Smooth muscle cell of trachea (primary cell): Measurements from ENCODE around the gene EEF1AKMT1. TPM values are rescaled to one million over a fixed set of nuclear protein-coding genes. Genes with fewer than 3 reads are reported as not detected.

ENCODE experiments used
- total RNA-seq: library from RNA; depleted of rRNA; stranded (reverse); fragments of >200 nt; gene quantifications from 2 replicates; pipeline ENCODE4 v1.2.1, GENCODE V29; 2014

Gene EEF1AKMT1, protein sequence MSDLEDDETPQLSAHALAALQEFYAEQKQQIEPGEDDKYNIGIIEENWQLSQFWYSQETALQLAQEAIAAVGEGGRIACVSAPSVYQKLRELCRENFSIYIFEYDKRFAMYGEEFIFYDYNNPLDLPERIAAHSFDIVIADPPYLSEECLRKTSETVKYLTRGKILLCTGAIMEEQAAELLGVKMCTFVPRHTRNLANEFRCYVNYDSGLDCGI
- 12.4 and 13.4 TPM in 2 replicates for total RNA-seq

DNA sequence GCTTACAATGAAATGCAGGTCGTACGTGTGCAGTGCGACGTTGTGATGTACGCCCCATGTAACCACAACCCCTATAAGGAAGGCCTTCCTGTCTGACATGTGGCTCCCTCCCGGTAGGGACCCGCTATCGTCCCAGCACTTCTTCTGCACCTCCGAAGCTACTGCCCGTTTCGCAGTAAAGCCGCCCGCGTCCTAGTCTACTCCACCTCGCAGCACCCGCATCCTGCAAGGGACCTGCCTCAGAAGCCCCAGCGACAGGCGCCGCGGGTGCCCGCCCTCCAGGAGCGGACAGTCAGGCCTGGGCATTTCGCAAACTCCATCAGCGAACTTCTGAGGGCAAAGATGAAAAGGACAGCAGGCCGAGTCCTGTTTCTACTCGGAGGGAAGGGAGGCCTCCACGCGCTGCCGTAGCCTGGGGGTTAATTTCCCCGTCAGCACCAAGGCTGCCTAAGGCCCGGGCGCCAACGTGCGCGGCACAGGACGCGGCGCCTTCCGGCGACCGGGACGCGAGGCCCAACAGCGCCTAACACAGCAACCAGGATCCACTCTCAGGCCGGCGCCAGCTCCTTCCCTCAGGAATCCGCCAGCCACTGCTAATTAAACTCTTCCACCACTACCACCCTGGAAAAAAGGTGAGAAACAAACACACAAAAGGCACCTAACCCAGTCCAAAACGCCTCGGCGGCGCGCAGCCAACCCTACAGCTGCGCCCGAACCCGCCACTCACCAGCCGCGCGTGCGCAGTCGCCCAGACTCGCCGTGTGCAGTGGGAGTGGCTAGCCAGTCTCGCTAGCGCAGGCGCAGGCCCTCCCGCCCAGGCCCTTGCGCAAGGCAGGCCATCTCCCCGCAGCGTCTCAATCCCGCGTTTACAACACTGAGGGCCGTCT lies at the start of gene EEF1AKMT1:
EEF1AKMT1 (minus strand) TSS at position 768 of the 887 bp plus-strand sequence. CDS start 16,363 bp downstream, outside the sequence.

DNA sequence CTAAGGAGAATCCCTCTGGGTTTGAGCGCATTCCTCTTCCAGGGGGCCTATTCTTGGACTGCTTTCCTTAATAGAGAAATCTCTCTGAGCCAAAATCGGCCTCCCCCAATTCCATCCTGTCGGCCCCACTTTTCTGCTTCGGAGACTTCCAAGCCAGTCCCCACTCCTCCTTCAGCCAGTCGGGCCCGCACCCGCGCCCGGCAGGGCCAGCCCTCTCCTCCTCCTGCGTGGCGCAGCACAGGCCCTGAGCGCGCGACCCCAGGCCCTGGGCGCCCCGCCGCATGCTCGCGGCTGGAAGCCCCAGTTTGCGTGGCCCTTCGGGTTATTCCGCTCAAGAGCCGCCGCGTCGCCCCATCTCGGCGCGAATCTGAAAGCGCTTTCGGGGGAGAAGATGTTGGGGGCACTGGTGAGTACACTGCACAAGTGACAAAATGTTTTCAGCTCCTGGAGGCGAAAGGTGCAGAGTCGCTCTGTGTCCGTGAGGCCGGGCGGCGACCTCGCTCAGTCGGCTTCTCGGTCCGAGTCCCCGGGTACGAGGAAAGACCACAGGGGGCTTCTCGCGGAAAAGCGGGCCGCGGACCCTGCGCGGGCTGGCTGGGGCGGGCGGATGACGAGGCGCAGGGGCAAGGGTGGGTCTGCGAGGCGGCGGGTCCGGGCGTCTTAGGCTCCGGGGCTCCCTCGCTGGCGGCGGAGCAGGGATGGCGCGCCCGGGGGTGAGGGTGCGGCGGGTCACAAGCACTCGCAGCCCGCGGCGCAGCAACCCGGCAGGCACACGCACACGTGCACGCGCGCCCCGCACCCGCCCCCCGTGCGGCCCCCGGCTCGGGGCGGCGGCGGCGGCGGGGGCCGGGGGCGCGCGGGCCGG lies 70.6 kb downstream of the EEF1AKMT1 start, which contains the start of gene IL17D:
IL17D (plus strand) TSS at position 785 of the 865 bp plus-strand sequence. CDS start 303 bp downstream, outside the sequence.

Other genes starting within 250 kb of the EEF1AKMT1 start
- 23.1 and 27.6 TPM in 2 replicates for gene CRYL1, start 248.1 kb downstream of the EEF1AKMT1 start, total RNA-seq
- 12.1 and 18.8 TPM in 2 replicates for gene IFT88, start 206.8 kb downstream of the EEF1AKMT1 start, total RNA-seq
- 0.87 and 3.6 TPM in 2 replicates for gene IL17D, start 70.3 kb downstream of the EEF1AKMT1 start, total RNA-seq
- 17.9 and 21.8 TPM in 2 replicates for gene XPO4, start 128.8 kb upstream of the EEF1AKMT1 start, total RNA-seq